Loucy (cell line): Measurements from ENCODE around the gene HIF1AN.

Source experiments
- EZH2phosphoT487 ChIP-seq: fragments of 200-600 bp; IDR thresholded peaks from 2 replicates; pipeline ENCODE4 v1.6.1; 2018; ENCODE audit warnings: antibody characterized with exemption, mild to moderate bottlenecking, moderate library complexity, borderline replicate concordance
- TF ChIP-seq, protein P1 (sequence below): fragments of 200-600 bp; sonication (generic); conservative IDR thresholded peaks from 2 replicates; pipeline ENCODE4 v1.5.1; 2014; ENCODE audit warnings: mild to moderate bottlenecking, antibody characterized with exemption, low read length

DNA sequence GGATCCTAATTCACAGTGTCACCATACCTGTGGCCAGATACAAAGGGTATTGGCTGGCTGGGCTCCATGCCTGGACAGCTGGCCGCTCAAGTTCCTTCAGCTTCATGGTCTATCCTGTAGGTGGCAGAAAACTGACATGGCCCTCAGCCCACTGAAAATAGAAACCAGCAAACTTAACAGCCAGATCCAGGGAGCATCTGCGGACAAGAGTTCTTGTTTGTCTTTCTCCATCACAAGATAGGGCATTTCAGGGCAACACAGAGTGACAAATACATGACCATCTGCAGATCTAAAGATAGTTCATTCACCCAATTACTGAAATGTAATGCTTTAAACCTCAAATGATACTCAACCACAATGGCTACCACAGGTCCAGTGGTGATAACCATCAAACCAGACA lies 18.9 kb upstream of the HIF1AN start:
- TF ChIP-seq, protein P1, sequence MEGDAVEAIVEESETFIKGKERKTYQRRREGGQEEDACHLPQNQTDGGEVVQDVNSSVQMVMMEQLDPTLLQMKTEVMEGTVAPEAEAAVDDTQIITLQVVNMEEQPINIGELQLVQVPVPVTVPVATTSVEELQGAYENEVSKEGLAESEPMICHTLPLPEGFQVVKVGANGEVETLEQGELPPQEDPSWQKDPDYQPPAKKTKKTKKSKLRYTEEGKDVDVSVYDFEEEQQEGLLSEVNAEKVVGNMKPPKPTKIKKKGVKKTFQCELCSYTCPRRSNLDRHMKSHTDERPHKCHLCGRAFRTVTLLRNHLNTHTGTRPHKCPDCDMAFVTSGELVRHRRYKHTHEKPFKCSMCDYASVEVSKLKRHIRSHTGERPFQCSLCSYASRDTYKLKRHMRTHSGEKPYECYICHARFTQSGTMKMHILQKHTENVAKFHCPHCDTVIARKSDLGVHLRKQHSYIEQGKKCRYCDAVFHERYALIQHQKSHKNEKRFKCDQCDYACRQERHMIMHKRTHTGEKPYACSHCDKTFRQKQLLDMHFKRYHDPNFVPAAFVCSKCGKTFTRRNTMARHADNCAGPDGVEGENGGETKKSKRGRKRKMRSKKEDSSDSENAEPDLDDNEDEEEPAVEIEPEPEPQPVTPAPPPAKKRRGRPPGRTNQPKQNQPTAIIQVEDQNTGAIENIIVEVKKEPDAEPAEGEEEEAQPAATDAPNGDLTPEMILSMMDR = peak; percentile 65
- TF ChIP-seq EZH2phosphoT487 = no peak
